ENCODE results near the gene TEX30.

TEX30 gene

DNA sequence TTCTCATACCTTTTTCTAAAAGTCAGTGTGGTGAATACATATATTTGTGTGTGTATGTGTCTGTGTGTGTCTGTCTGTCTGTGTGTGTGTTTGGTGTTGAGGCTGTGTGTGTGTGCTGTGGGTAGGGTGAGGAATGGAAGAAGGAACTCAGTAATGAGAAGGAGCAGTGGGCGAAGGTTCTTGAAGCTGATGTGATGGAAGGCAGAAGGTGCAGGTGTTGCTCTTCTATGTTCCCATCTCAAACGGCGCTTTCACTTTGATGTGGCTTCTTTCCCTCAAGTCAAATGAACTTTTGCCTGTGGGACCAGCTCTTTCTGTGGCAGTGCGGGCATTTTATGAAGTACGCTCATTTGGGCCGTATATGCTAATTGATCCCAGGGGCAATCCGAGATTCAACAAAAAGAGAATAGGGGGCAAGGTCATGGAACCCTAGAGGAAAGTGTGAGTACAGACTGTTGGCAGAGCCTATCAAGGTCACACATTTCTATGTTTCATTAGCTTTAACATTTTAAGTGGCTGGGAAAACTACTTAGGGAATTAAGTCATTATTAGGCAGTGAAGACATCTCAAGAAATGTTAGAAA, 40.5 kb upstream of the TEX30 start:
- TF ChIP-seq CTCF (IDR thresholded peaks at IDR 0.05; ENCODE audit: extremely low read depth, insufficient read depth, missing control alignments) = no peak
- no peak for DNase-seq (ENCODE audit: low spot score)
- in situ Hi-C loops (cut with MboI; ENCODE audit: low pct_unique_long_range_greater_than_20kb, low sequenced_read_pairs, unreplicated experiment) = no loop called here

GRCh38 chr13:102812611-102813287, 39.2 kb upstream of the TEX30 start:
- DNase-seq (ENCODE audit: low spot score) = no peak
- no peak for TF ChIP-seq CTCF (IDR thresholded peaks at IDR 0.05; ENCODE audit: extremely low read depth, insufficient read depth, missing control alignments)
- in situ Hi-C loops (cut with MboI; ENCODE audit: low pct_unique_long_range_greater_than_20kb, low sequenced_read_pairs, unreplicated experiment) = no loop called here

DNA sequence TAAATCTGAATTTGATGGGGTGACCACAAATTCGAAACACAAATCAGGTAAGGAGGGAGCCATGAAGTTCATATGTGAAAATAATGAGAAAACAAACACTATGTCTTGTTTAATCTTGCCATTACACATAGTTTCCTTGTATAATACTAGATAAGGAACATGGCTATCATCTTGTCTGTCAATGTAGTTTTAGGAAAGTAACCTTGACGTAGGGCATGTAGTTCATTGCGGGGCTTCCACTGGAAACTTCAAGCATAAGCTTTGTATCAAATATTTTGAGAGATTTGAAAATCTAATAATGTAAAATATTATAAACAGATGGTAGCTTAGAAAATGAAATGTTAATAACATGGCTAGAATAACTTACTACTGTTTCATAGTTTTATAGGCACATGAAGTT, 34.1 kb upstream of the TEX30 start:
- in situ Hi-C loops (cut with MboI; ENCODE audit: low pct_unique_long_range_greater_than_20kb, low sequenced_read_pairs, unreplicated experiment) = no loop called here
- no peak for TF ChIP-seq CTCF (IDR thresholded peaks at IDR 0.05; ENCODE audit: extremely low read depth, insufficient read depth, missing control alignments)
- no peak for DNase-seq (ENCODE audit: low spot score)

GRCh38 chr13:102805680-102806079, 32.1 kb upstream of the TEX30 start:
- no peak for DNase-seq (ENCODE audit: low spot score)
- in situ Hi-C loops (cut with MboI; ENCODE audit: low pct_unique_long_range_greater_than_20kb, low sequenced_read_pairs, unreplicated experiment) = no loop called here
- TF ChIP-seq CTCF (IDR thresholded peaks at IDR 0.05; ENCODE audit: extremely low read depth, insufficient read depth, missing control alignments) = no peak

DNA sequence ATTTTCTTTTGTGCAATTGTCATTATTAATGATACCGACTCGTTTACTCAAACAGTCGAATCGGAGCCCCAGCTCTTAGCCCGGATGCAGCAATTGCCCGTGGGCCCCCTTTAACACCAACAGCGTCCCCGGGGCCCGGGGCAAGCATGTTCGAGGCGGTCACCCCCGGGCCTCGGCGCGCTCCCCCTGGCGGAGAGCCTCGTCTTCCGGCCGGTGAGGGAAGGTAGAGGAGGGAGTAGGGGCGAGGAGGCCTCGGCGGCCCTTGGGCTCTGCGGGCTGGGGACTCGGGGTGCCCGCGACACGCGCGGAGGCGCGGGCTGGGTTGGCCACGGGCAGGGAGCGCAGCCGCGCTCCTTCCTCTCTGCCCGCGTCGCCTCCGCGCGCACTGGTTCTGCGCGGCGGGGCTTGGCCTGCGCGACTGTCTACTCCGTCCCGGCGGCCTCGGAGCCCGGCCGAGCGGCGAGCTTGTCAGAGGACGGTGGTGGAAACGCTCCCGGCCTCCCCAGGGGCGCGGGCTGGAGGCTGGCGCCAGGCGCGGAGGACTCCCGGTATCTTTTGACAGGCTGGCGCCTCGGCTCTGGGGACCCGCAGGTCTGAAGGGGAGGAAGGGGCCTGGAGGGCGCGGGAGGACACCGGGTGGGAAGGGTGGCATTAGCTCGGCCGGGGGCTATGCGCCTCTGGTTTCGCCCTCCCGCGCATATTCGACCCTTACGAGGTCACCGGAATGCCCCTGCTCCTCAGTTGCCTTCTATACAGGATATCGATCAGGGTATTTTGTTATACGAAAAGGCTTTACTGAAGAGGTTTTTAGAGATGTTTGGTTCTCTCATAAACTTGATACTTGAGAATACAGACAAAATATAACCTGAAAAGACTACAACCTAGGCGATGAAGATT, 26.8 kb upstream of the TEX30 start:
- TF ChIP-seq CTCF (IDR thresholded peaks at IDR 0.05; ENCODE audit: extremely low read depth, insufficient read depth, missing control alignments) = peak; percentile 94
- DNase-seq (ENCODE audit: low spot score) = peak; percentile 93

GRCh38 chr13:102799426-102800144, 26.0 kb upstream of the TEX30 start:
- in situ Hi-C loops (cut with MboI; ENCODE audit: low pct_unique_long_range_greater_than_20kb, low sequenced_read_pairs, unreplicated experiment) = no loop called here
- peak; percentile 55 for DNase-seq (ENCODE audit: low spot score)
- no peak for TF ChIP-seq CTCF (IDR thresholded peaks at IDR 0.05; ENCODE audit: extremely low read depth, insufficient read depth, missing control alignments)

More for the DNA sequence above, 26.8 kb upstream of the TEX30 start:
- in situ Hi-C loops (cut with MboI; ENCODE audit: low pct_unique_long_range_greater_than_20kb, low sequenced_read_pairs, unreplicated experiment) = no loop called here

All from GM13977 (cell line).